Measurements from ENCODE around the gene CD83.
"Not testable (repeated sequence)": the region's sequence is repeated elsewhere in the genome, so short reads cannot be mapped to it uniquely, and the experiment has no call there.

Gene CD83

DNA sequence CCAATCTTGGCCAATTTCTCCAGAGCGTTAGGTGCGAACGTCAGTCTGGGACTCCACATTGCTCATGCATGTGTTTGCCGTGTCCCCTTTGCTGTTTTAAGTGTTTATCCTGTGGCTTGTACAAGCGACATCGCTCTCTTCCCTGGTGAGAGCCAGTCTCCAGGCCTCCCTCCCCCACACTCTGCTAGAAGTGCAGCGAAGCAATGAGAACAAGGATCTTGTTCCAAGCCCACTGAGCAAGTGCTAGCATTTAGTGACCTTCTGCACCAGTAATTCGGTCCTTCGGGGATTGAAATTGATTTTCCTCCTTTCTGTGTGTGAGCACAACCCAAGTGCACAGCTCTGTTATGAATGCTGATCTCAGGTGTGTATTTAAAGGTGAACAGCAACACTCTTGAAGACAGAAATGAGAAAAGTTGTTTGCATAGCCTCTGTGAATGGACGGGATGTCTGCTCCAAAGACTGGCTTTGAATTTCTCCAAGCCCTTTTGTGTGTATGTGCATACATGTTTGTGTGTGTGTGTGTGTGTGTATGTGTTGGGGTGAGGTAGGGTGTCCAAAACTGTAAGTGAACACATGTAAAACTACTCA is 29.0 kb downstream of the CD83 start:
- DNase-seq, result no peak

DNA sequence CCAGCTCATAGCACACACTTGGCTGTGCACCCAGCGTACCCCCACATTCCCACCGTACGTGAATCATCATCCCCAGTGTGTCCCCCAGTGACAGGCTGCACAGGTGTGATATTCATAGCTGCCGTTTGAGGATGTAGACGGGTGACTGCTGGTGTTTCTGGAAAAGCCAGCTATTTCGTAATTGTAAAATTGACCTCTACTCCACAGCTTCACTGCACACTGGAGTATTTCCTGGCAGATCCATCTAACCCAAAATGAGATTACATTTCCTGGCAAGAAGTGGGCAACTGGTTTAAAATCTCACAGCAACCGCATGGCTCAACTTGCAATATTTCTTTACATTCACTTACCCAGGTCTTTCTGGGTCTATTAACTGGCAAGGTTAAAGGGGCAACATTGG is 30.3 kb downstream of the CD83 start:
- DNase-seq, result no peak

DNA sequence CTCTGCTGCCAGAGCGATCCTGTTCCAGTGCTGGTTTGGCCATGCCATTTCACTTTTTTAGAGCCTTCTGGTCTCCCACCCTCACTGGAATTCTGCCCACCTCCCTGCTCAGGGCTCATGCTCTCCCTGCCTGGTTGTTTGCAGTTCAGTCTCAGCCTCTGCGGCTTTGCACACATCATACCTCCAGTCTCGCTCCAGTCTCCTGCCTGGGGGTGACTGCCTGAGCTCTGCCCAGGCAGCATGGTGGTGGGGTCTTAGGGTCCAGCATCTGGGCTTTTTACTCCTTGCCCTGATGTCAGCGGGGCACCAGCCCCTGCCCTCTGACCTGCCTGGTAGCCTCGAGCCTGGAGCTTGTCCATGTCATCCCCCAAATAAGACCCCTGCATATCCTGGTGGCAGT is 30.9 kb downstream of the CD83 start:
- DNase-seq, result no peak

DNA sequence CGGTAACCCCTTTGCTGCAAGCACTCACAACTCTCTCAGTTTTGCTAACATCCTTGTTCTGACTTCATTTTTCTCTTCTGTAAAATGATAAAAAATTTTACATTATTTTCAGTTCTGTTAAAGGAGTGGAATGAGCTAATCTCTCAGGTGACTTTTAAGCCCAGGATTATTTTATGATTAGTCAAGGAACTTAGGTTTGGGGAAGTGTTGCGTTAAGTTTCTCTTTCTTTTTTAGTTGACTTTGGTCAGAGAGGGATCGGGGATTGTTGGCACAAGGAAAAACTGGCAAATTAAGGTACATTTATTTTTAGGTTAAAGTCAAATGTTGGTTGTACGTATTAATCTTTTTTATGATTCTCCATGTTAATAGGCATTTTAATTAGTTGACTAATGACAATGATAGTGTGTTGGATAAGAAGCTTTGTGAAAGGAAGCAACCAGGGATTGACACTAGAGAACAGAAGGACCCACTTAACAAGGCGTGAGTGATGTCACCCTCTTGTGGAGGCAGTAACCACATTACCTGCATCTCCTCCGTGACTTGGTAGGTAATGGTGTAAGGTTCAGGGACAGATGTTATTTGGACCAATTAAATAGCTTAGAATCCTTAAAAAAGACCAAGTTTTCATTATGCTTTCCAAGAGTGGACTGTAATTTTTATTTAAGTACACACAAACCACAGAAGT is 31.6 kb downstream of the CD83 start:
- no peak for DNase-seq

DNA sequence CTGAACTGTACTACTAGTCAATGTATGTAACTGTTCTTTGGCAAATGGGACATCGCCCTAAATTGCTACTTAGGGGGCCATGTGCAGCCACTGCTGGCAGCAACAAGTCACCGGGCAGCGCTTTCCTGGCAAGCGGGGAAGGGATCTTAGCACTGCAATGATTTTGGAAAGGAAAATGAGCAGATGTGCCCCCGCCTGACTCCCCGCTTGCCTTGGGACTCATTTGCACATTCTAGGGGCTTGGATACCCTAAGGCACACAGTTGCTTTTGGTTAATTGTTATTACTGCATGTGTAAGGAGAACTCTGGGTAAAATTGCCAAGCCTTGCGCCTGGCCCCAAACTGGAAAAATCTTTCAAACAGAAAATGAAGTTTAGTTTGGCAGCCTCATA is 32.2 kb downstream of the CD83 start:
- DNase-seq, result no peak

DNA sequence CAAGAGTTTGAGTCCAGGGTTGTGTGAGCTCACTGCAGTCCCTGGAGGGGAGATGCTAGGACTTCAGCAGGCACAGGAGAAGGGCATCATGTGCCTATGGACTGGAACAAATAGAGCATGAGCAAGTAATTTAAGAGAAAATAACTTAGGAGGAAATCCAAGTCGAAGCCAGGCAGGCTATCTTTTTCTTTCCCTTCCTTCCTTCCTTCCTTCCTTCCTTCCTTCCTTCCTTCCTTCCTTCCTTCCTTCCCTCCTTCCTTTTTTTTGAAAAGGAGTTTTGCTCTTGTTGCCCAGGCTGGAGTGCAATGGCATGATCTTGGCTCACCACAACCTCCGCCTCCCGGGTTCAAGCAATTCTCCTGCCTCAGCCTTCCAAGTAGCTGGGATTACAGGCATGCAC is 33.7 kb downstream of the CD83 start:
- DNase-seq, result not testable (repeated sequence)

DNA sequence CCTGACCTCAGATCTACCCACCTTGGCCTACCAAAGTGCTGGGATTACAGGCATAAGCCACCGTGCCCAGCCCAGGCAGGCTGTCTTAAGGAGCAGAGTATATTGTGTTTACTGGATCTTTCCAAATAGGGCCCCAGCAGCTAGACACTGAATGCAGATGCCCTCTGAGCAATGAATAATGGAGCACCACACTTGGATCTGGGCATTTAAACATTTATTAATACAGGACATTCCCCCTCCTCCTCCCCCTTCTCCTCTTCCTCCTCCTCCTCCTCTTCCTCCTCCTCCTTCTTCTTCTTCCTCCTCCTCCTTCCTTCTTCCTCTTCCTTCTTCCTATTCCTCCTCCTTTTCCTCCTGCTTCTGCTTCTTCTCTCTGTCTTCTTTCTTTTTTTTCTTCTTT is 34.2 kb downstream of the CD83 start:
- no peak for DNase-seq

DNA sequence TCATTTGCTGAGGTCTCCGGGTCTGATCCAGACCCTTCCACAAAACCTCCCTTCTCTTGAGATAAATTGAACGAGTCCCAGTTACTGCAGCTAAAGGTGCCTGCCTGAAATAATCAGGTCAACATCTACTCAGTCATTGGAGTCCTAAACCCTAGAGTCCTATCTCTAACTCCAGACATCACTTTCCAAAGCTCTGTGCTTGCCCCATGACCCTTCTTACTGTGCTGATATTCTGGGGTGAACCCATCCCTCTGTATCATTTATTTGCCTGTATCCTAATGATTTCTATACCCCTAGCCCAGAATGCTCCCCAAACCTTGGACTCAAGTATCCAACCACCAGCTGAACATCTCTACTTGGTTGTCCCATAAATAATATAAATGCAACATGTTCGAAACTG is 35.7 kb downstream of the CD83 start:
- no peak for DNase-seq

DNA sequence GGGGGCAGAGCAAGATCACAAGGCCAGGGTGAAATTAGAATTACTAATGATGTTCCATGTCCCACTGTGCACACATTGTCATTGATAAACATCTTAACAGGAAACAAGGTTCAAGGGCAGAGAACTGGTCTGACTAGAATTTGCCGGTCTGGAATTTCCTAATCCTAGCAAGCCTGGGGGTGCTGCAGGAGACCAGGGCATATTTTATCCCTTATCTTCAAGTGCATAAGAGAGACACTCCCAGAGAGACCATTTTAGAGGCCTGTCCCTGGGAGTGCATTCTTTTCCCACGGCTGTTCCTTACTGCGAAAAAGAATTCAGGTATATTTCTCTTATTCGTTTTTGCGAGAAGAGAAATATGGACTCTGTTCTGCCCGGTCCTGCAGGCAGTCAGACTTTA is 41.5 kb downstream of the CD83 start:
- no peak for DNase-seq

DNA sequence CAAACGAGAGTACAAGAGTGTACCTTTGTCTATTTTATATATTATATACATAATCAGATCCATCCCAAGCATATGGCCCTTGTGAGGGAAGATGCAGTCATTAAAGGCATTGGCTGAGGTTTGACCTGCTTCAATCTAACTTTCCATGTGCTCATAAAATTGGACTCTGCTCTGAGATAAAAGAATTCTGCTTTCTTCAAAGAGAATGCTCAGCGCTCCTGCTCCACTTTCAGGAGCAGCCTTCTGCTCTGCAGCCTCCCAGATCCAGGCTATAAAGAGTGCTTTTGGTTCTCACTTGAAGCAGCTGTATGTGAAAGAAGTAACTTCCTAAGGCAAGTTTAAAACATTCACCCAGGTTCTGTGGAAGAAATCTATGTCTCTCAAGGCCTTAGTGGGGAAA is 45.3 kb downstream of the CD83 start:
- DNase-seq, result no peak

DNA sequence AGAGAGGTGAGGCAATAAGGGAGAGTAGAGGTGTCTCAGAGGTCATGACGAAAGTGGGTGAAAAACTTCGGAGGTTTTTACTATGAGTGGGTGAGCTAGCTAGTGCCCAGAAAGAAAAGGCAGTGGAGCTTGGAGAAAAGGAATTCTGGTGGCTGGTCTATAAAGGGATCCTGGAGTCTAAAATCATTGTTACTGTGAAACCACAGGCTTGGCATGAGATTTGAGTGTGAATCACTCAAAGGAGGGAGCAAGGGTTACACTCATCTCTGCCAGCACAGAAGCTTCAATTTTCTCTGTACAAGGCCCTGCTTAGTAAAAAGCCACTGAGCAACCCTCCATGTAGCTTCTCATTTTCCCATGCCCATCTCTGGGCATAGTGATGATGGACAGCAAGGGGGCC is 47.5 kb downstream of the CD83 start:
- no peak for DNase-seq

DNA sequence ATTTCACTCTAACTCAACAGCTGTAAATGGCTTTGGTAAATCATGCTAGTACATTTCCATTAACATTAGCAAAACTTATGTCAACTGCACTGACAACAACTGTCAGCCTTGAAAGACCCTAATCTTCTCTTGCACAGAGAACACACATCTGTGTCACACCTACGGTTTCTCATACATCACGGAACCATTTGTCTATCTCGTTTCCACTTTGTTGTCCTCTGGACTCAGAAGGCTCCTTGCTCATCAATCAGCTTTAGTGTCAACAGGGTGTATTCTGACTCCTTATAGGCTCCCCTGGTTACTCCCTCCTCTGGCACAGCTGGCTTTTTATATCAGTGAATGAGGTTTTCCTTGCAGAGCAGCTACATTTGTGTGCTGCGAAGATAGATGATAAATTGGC is 49.3 kb downstream of the CD83 start:
- no peak for DNase-seq

DNA sequence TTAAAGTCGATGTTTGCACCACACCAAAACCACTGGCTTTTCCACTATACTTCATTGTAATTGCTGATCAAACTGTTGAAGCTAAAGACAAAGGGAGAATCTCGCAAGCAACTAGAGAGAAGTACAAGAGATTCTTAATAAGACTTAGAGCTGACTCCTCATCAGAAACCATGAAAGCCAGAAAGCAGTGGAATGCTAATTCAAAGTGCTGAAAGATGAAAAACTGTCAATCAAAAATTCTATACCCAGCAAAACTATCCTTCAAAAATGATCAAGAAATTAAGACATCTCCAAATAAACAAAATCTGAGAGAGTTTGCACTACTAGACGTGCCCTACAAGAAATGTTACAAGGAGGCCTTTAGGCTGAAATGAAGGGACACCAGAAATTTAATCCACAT is 52.6 kb downstream of the CD83 start:
- DNase-seq, result no peak

DNA sequence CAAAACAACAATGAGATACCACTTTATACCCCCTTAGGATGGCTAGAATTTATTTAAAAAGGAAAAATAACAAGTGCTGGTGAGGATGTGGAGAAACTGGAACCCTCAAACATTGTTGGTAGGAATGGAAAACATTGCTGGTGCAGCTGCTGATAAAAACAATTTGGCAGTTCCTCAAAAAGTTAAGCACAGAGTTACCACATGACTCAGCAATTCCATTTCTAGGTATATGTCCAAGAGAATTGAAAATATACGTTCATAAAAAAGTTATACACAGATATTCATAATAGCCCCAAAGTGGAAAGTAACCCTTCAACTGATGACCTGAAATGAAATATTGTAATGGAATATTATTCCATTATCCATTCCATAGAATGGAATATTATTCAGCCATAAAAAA is 55.0 kb downstream of the CD83 start:
- no peak for DNase-seq

DNA sequence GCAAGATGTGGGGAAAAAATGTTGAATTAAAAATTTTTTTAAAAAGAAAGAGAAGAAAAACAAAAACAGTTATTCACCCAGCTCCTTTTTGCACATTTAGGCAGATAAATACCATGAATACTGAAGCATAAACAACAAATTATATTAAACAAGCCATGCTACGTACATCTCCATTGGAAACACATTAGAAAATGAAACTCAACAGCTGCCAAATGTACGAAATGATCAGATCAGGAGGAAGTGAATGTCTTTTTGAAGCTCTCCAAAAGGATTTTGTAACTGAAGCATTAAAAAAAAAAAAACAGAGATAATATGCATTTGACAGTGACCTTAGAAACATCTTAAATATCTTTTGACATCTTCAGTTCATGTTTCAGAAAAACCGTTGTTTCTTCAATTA is 56.7 kb downstream of the CD83 start:
- DNase-seq, result no peak

DNA sequence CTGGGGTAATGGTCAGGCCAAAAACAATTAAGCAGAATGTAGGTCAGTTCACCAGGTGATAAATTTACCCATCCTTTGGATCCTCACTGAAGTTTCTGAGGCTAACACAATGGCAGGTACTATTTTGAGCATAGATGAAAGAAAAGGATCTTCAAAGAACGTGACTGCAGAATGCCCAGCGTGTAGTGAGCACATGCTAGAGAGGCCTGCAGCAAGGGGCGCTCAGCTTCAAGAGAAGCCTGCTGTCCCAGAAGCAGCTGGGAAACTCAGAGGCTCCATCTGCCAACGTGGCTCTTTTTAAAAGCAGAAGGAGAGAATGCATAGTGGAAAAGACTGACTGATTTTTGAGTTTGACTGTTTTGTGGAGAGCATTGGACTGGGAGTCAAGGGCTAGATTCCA is 57.4 kb downstream of the CD83 start:
- no peak for DNase-seq

DNA sequence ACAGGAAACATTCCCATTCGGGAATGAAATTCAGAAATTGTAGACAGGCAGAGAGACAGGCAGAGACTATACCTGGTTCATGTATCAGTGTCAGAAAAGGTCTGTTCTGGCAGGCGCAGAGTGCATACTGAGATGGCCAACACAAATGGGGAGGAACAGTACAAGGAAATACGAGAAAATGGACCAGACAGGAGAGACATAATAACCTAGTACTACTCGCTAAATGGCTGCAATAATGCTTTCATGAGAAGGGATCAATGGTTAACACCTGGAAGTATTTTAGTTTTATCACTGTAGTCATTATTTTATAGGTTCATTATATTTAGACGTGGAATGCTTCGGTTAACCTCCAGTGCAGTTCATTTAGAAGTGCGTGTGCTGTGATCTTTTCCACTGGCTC is 58.9 kb downstream of the CD83 start:
- DNase-seq, result no peak

DNA sequence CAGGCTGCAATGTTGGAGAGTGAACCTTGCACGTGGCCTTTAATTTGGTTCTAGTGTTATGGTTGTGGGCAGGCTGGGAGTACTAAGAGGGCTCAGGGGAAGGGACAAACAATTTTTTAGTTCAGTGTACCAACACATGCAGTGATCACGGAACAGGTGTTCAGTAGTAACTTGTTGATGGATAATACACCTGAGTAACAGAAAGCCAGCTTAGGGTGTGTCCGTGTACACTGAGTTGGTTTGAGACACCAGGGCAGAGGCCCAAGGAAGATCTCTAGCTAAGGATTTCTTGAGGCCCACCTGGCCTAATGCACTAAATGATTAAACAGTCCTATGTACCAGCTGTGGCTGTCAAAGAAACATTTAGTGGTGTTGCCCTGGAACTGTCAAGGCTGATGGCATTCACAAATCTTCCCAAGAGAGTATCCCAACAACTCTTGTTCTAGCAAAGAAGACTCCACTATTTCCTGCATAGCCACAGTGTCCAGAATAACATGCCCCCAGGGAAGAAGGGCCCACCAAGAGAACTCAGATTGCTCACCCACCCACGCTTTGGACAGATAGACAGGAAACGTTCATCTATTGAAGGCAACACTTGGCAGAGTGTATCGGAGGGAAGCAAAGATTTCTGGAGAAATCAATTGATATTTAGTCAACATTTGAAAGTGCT is 60.0 kb downstream of the CD83 start:
- no peak for DNase-seq

DNA sequence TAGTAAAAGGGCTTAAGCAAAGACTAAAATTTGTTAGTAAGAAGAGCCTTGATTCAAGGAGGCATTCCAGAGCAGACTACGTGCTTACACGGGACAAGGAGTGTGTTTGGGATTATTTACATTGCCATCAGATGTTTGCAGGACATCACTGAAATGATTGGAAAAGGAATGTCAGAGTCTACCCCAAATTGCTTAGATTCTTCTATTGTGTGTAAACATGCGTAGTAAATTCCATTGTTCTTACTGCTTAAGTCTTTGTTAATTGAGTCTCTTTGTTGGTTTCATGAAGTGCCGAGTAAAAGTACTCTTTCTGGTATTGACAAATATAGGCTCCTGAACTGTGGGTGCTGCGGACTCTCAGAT is 60.5 kb downstream of the CD83 start:
- no peak for DNase-seq

DNA sequence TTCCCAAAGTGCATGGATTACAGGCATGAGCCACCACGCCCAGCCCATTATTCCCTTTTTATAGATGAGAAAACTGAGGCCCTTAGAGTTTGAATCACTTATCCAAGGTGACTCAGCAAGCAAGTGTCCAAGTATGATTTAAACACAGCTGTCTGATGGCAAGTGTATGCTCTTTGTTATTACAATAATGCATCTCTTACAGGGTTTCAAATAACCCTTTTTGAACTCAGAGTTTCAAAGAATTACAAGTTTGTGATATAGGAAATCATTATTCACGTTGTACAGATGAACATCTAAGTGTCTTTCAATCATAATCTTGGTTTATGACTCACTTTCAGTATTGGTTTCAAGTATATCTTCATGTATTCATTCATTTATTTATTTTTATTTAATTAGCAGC is 63.0 kb downstream of the CD83 start:
- DNase-seq, result no peak

DNA sequence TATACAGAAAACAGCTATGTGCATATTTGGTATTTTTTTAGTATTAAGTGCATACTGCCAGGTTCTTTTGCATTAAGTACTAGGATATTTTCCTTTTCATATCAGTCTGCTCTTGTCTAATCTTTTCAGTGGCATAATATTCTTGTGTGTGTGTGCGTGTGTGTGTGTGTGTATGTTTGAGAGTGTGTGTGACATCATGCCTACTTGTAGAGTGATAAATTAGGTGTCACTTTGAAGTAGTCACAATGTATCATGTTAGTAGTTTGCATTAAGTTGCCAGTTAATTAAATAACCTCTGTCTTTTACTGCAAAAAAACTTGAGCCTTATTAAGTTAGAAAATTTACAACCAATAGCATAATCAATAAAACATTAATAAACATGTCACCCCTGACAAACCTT is 65.3 kb downstream of the CD83 start:
- DNase-seq, result no peak

All from anterior cingulate cortex (tissue), 58 donors.